ENCODE results near the gene MSANTD2. TPM values are rescaled to one million over a fixed set of nuclear protein-coding genes. Genes with fewer than 3 reads are reported as not detected.

MSANTD2 gene
- polyA plus RNA-seq, 1 of the 3 experiments (the other 2 are of a cell fraction) = 6.4 TPM

DNA sequence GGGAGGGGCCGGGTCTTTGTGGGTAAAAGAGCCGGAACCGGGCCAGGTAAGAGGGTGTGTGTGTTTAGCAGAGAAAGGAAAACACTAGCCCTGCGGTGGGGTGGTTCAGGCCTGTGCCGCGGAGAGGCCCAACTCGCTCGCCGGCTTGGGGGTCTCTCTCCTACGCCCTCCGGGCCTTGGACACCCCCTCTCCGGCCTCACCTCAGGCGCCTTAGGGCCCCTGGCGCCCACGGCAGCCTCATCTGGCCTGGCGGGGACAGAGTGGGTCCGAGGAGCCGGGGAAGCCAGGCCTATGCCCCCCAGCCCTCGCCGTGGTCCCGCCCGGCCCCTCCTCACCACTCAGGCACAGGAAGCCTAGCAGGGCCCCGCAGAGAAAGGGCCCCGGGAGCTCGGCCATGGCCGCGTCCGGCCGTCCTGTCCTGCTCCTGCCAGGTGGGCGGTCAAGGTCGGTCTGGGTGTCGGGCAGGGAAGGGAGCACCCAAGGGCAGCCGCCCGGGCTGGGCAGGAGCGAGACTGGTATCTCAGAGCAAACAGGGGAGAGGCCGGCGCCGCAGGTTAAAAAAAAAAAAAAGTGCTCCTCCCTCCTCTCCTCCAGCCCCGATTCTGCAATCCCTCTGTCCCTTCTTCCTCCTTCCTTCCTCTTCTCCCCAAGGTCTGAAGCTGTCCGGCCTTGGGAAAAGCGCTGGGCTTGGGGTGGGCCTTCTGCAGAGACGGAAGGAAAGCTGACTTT is 48.3 kb downstream of the MSANTD2 start, which contains the start of gene VSIG2:
Gene VSIG2, minus strand, starts transcription at position 515 of the 730 bp plus-strand sequence. Its CDS starts 118 bp downstream, at position 397.
- Histone ChIP-seq H3K4me3 (ENCODE audit: low read depth in 2 of 2, low read length in 1 of 2) (no peak within 1 kb of the TSS), H3K79me2 (ENCODE audit: insufficient read depth) (no peaks in the 10 kb centered on the region), H3K9me3 (no peaks in the 10 kb centered on the region), H3K36me3 (replicated peaks in 1 of 2; ENCODE audit: control insufficient read depth in 1 of 2, insufficient read depth in 2 of 2, low read length in 1 of 2) (no peaks in the 10 kb centered on the region), H3K9me2 (no peaks in the 10 kb centered on the region), H3K4me1 (ENCODE audit: control insufficient read depth in 1 of 2, insufficient read depth in 2 of 2, low read depth in 1 of 2, low read length in 1 of 2) (no peaks in the 10 kb centered on the region), H4K20me1 (ENCODE audit: insufficient read depth) (no peaks in the 10 kb centered on the region), H2AFZ (ENCODE audit: low read depth) (no peak within 1 kb of the TSS), H3K4me2 (no peak within 1 kb of the TSS), H3K27ac (ENCODE audit: low read depth in 2 of 2, low read length in 1 of 2) (no peak within 1 kb of the TSS), H3F3A (replicated peaks; ENCODE audit: insufficient read depth) (peaks cover 6% of the 10 kb centered on the region), H3K9ac (no peak within 1 kb of the TSS), H3K27me3 (ENCODE audit: insufficient read depth) (no peaks in the 10 kb centered on the region)
- DNase-seq = peak; percentile 32
- POLR2A ChIA-PET = interaction anchor here (0.7 kb wide), 1 partner anchor 10 kb away, joined by 3 read pairs; no protein-coding TSS in a partner anchor
- 85% methylated on average over 24 of the region's 42 CpGs for WGBS (ENCODE audit: low lambda C conversion rate)
- CTCF ChIA-PET = interaction anchor here (0.7 to 5.3 kb wide), 9 partner anchors 11 to 125 kb away, joined by 3 to 31 read pairs (median 4); partner anchors contain the start of genes ESAM, MSANTD2 and NRGN
- TF ChIP-seq SIN3A (IDR thresholded peaks at IDR 0.05; ENCODE audit: borderline replicate concordance, low read depth, low read length) (no peak), GABPA (IDR thresholded peaks at IDR 0.05; ENCODE audit: low read depth) (no peak), NFIC (IDR thresholded peaks at IDR 0.05; ENCODE audit: borderline replicate concordance) (no peak), TCF12 (IDR thresholded peaks at IDR 0.05) (no peak), TEAD4 (IDR thresholded peaks at IDR 0.05; ENCODE audit: borderline replicate concordance, insufficient read depth) (no peak), RXRA (IDR thresholded peaks at IDR 0.05; ENCODE audit: borderline replicate concordance, low read depth) (no peak), JUND (IDR thresholded peaks at IDR 0.05) (no peak), MXI1 (IDR thresholded peaks at IDR 0.05; ENCODE audit: low read depth, low read length) (no peak), CHD2 (IDR thresholded peaks at IDR 0.05; ENCODE audit: low read length, partially characterized antibody) (no peak)
- TF ChIP-seq, protein P1, sequence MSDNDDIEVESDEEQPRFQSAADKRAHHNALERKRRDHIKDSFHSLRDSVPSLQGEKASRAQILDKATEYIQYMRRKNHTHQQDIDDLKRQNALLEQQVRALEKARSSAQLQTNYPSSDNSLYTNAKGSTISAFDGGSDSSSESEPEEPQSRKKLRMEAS (IDR thresholded peaks at IDR 0.05; ENCODE audit: low read depth) = no peak

DNA sequence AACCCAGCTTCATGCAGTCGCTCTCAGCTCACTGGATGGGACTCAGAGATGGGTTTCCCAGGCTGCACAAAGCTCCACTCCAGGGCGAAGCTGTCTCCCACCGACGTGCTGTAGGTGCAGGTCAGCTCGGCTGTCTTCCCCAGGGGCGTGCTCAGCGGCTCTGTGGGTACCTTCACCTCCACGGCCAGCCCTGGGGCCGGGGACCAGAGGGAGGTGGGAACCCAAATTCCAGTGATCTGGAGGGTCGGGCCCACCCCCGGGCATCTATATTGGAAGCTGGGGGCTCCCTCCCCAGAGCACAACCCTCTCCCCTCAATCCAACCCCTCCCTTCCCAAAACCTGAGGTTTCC is 48.8 kb downstream of the MSANTD2 start:
- no peaks in the 10 kb centered on the region for H3K36me3 ChIP-seq (replicated peaks in 1 of 2; ENCODE audit: control insufficient read depth in 1 of 2, insufficient read depth in 2 of 2, low read length in 1 of 2)
- 82% methylated on average over 10 of the region's 11 CpGs for WGBS (ENCODE audit: low lambda C conversion rate)
- peak; percentile 33 for DNase-seq
- H3K9me2 ChIP-seq = no peaks in the 10 kb centered on the region
- no peaks in the 10 kb centered on the region for H3K27me3 ChIP-seq (ENCODE audit: insufficient read depth)
- H3K9ac ChIP-seq = no peak overlapping the region
- TF ChIP-seq FOSL2 (IDR thresholded peaks at IDR 0.05; ENCODE audit: borderline replicate concordance, low read depth) (no peak), MXI1 (IDR thresholded peaks at IDR 0.05; ENCODE audit: low read depth, low read length) (no peak), FOXJ3 (CRISPR knock-in tag; IDR thresholded peaks at IDR 0.05) (no peak)
- no peak overlapping the region for H3K4me3 ChIP-seq (ENCODE audit: low read depth in 2 of 2, low read length in 1 of 2)
- H3K4me1 ChIP-seq (ENCODE audit: control insufficient read depth in 1 of 2, insufficient read depth in 2 of 2, low read depth in 1 of 2, low read length in 1 of 2) = no peaks in the 10 kb centered on the region
- ChIA-PET CTCF (interaction anchor here (0.7 to 5.3 kb wide), 5 partner anchors 11 to 125 kb away, joined by 3 to 31 read pairs (median 3); partner anchors contain the start of genes ESAM, MSANTD2 and NRGN), POLR2A (no interaction called here)
- H2AFZ ChIP-seq (ENCODE audit: low read depth) = no peak overlapping the region
- no peaks in the 10 kb centered on the region for H4K20me1 ChIP-seq (ENCODE audit: insufficient read depth)
- no peaks in the 10 kb centered on the region for H3K9me3 ChIP-seq
- H3K79me2 ChIP-seq (ENCODE audit: insufficient read depth) = no peaks in the 10 kb centered on the region
- no peak overlapping the region for H3K27ac ChIP-seq (ENCODE audit: low read depth in 2 of 2, low read length in 1 of 2)
- H3K4me2 ChIP-seq = no peak overlapping the region
- H3F3A ChIP-seq (replicated peaks; ENCODE audit: insufficient read depth) = peaks cover 9% of the 10 kb centered on the region

Data from SK-N-SH (cell line).